HG03103 (cell line): Measurements from ENCODE around the gene OLFML2A.
"Not testable (repeated sequence)": the region's sequence is repeated elsewhere in the genome, so short reads cannot be mapped to it uniquely, and the experiment has no call there.

Source experiments
- ATAC-seq: cut with Tn5 transposase; IDR thresholded peaks from one replicate; pipeline ENCODE4 v1.9.1; 2021; ENCODE audit warnings: low read depth; ENCODE audit not compliant: unreplicated experiment

Gene OLFML2A

DNA sequence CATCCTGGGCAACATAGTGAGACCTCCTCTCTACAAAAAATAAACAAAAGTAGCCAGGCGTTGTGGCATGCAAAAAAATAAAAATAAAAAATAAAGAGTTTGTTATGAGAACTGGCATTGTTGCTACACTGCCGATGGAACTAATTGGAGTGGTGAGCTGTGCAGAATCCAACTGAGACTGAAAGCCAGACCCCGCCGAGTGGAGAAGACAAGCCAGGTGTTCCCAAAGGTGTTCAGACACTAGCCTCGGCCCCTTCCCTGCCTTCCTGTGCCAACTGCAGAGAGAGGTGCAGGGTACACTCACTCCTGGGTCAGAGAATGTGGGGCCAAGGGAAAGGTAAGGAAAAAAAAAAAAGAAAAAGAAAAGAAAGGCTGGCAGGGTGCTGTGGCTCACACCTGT lies 38.7 kb downstream of the OLFML2A start:
- no peak for ATAC-seq

- ATAC-seq, result no peak
Measured at GRCh38 chr9:124818431-124819281, 41.7 kb downstream of the OLFML2A start.

DNA sequence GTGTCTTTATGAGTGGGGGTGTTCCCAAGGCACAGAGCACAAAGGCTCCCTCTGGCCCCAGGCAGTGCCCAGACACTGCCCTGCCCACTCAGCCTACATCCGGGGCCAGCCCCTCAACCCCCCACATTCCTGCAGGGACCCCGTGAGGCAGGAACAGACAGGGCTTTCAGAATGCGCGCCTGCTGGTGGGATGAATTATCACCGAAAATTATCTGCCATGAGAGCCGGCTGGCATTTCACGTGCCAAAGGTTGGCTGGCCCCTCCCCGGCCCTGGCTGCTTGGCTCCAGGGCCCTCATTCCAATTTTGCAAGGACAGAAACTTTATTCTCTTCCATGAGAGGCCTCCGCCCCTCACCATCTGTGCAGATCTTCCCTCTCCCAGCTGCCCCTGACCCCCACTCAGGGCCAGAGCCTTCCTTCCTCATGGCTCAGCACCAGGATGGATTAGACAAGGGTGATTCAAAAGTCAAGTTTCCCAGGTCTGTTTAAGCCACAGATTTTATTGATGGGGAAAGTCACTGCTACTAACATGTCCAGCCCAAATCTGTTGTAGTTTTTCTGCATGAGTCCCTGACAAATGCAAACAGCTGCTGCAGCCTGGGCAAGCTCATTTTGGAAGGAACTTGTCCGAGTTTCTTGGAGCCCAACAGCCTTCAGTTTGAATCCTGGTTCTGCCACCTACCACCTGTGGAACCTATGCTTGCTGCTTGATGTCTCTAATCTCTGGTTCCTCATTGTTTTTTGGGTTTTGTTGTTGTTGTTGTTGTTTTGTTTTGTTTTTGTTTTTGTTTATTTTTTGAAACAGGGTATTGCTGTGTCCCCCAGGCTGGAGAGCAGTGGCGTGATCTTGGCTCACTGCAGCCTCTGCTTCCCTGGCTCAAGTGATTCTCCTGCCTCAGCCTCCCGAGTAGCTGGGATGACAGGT lies 44.0 kb downstream of the OLFML2A start:
- no peak for ATAC-seq

GRCh38 chr9:124828489-124829333 lies 51.8 kb downstream of the OLFML2A start:
- ATAC-seq, result no peak

- no peak for ATAC-seq
Measured at GRCh38 chr9:124829334-124829669, 52.4 kb downstream of the OLFML2A start.

GRCh38 chr9:124830593-124830992 lies 53.7 kb downstream of the OLFML2A start:
- ATAC-seq, result no peak

DNA sequence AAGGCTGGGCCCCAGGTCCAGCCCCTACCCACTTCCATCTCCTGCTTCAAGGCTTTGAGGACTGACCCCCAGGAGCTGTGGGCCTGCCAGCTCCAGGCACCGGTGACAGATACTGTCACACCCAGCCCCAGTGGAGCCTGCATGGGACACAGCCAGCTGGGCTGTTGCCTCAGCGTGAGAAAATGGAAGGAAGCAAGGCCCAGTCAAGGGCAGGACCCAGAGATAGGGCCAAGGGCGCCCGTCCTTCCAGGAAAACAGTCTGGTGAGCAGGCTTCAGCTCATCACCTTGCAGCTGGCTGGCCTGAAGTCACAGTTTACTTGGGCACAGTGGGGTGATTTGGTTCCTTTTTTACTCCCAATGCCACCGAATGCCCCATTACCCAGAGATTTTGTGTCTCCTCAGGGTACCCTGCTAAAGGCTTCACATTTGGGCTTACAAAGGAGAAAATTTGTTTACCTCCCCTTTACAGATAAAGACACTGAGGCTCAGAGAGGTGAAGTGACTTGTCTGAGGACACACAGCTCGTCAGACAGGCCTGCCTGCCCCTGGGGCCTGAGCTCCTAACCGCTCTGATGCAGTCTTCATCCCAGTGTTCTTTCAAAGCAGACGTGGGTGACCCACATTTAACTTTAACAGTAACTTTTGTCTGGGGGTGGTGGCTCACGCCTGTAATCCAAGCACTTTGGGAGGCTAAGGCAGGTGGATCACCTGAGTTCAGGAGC lies 54.9 kb downstream of the OLFML2A start:
- no peak for ATAC-seq

GRCh38 chr9:124834591-124834990 lies 57.7 kb downstream of the OLFML2A start:
- ATAC-seq, result no peak

DNA sequence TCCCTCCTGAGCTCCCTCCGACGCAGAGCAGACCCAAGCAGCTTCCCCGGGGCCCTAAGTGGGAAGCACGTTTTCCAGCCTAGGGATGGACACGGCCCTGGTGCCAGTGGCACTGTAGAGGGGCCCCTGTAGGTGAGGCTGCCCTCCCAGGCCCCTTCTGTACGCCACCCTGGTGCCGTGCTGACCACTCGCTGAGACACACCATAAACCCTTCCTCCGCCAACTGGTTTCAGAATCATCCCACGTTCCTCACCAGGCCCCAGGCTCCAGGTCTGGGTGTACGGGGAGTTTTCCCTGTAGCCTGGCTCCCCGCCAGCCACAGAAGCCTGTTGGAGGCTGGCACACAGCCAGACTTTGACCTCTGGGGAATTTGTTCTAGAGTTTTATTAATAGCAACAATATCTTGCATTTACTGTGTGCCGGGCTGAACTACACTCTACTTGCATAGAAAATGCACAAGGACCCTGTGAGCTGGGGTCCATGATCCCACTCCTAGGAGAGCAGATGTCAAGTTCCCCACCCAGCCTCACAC lies 58.2 kb downstream of the OLFML2A start:
- ATAC-seq, result no peak

- not testable (repeated sequence) for ATAC-seq
Measured at GRCh38 chr9:124838132-124838531, 61.2 kb downstream of the OLFML2A start.

DNA sequence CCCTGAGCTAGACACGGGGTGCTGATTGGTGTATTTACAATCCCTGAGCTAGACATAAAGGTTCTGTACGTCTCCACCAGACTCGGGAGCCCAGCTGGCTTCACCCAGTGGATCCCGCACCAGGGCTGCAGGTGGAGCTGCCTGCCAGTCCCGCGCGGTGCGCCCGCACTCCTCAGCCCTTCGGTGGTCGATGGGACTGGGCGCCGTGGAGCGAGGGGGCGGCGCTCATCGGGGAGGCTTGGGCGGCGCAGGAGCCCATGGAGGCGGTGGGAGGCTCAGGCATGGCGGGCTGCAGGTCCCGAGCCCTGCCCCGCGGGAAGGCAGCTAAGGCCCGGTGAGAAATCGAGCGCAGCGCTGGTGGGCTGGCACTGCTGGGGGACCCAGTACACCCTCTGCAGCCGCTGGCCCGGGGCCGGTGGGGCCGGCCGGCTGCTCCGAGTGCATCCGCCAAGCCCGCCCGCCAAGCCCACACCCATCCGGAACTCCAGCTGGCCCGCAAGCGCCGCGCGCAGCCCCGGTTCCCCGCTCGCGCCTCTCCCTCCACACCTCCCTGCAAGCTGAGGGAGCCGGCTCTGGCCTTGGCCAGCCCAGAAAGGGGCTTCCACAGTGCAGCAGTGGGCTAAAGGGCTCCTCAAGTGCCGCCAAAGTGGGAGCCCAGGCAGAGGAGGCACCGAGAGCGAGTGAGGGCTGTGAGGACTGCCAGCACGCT lies 61.8 kb downstream of the OLFML2A start:
- ATAC-seq, result not testable (repeated sequence)

- no peak for ATAC-seq
Measured at GRCh38 chr9:124839612-124840299, 62.8 kb downstream of the OLFML2A start.

DNA sequence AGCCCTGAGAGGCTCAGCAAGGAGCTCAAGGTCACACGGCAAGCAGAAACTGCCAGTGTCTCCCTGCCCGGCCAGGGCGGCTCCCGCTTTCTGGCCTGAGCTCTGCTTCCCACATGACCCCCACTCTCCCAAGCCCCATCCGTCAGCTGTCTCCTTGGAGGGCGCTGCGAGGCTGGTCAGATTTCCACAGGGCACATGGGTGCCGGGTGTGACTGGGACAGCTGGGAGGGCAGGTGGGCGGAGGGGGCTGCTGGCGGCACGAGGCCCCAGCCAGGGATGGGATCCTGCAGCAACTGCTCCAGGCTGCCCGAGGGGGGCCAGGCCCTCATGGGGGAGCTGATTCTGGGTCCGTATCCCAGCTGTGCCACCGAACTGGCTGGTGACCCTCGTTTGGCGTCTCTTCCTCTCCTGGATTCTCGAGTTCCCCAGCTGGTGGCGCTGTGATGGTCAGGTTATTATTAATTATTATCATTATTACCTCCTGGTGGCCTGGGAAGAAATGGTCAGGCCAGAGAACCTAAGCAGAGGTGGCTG lies 63.4 kb downstream of the OLFML2A start:
- ATAC-seq, result no peak

- ATAC-seq, result no peak
Measured at GRCh38 chr9:124841075-124841821, 64.3 kb downstream of the OLFML2A start.

- no peak for ATAC-seq
Measured at GRCh38 chr9:124843456-124844034, 66.6 kb downstream of the OLFML2A start.

DNA sequence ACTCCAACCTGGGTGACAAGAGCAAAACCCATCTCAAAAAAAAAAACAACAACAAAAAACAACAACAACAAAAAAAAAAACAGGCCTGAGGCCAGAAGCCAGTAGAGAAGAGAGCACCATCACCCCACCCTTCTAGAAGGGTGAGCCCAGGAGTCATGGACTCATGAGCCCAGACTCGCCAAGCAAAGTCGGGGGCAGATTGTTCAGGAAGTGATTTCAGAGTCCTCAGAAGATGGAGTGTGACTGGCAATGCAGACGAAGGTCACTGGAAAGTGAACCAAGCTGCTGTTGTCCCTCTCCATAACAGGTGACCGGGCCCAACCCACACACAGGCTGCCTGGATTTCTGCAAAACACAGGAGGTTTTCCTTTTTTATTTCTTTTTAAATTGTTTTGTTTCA lies 67.4 kb downstream of the OLFML2A start:
- ATAC-seq, result no peak

DNA sequence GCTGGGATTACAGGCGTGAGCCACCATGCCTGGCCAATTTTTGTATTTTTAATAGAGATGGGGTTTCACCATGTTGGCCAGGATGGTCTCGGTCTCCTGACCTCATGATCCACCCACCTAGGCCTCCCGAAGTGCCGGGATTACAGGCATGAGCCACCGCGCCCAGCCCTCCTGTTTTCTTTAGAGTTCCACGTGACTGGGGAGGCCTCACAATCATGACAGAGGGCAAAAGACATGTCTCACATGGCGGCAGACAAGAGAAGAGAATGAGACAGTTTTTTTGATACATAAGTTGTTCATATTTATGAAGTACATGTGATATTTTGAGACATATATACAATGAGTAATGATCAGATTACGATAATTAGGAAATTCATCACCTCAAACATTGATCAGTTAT lies 69.5 kb downstream of the OLFML2A start:
- ATAC-seq, result not testable (repeated sequence)
